IMR-90 (cell line): Measurements from ENCODE around the gene WNT4.

Experiments
- BHLHE40 ChIP-seq: fragments of 150-350 bp; IDR thresholded peaks from 2 replicates; pipeline ENCODE4 v1.6.1; 2016; ENCODE audit warnings: mild to moderate bottlenecking, low read depth, low read length
- POLR2A ChIP-seq: IDR thresholded peaks from 2 replicates; pipeline ENCODE4 v1.6.1; 2012; ENCODE audit warnings: mild to moderate bottlenecking, low read depth, low read length
- TF ChIP-seq, protein P1 (sequence below): conservative IDR thresholded peaks from 2 replicates; pipeline ENCODE4 v1.5.1; 2012; ENCODE audit warnings: mild to moderate bottlenecking, low read depth, low read length, improper control_type of control experiment

DNA sequence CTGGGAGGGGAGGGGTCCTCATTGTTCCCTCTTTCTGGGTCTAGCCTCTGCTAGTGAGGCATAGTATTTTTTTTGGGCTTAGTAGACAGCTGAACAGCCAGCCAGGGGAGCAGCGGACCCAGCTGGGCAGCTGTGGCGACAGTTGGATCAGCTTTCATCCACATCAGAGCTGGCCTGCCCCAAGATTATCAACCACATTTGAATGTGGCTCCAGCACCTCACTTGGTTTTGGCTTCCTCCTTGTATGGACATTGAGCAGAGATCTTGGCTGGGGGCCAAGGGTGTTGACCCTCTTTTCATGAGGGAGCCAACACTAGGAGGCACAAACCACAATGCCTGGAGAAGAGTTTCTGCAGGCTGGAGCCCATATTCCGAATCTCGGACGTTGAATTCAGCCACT lies 25.0 kb downstream of the WNT4 start:
- TF ChIP-seq, protein P1, sequence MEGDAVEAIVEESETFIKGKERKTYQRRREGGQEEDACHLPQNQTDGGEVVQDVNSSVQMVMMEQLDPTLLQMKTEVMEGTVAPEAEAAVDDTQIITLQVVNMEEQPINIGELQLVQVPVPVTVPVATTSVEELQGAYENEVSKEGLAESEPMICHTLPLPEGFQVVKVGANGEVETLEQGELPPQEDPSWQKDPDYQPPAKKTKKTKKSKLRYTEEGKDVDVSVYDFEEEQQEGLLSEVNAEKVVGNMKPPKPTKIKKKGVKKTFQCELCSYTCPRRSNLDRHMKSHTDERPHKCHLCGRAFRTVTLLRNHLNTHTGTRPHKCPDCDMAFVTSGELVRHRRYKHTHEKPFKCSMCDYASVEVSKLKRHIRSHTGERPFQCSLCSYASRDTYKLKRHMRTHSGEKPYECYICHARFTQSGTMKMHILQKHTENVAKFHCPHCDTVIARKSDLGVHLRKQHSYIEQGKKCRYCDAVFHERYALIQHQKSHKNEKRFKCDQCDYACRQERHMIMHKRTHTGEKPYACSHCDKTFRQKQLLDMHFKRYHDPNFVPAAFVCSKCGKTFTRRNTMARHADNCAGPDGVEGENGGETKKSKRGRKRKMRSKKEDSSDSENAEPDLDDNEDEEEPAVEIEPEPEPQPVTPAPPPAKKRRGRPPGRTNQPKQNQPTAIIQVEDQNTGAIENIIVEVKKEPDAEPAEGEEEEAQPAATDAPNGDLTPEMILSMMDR: no peak
- TF ChIP-seq POLR2A (no peak), BHLHE40 (no peak)
